Measurements from ENCODE around the gene SARDH.

Gene SARDH

GRCh38 chr9:133615186-133615585 lies 123.0 kb downstream of the SARDH start:
- H3K9ac ChIP-seq (ENCODE audit: low read length), result no peak overlapping the region
- no peaks in the 10 kb centered on the region for H3K36me3 ChIP-seq (replicated peaks; ENCODE audit: insufficient read depth, low read length)
- no peak overlapping the region for H3K27ac ChIP-seq (ENCODE audit: low read length)
- DNase-seq, result no peak
- TF ChIP-seq EZH2 (optimal IDR thresholded peaks at IDR 0.05; ENCODE audit: low read depth, low read length) (no peak), EZH2phosphoT487 (IDR thresholded peaks at IDR 0.05; ENCODE audit: low read length) (no peak), CTCF (IDR thresholded peaks at IDR 0.05; ENCODE audit: low read length) (no peak)
- no peaks in the 10 kb centered on the region for H3K79me2 ChIP-seq (ENCODE audit: low read length)
- no peaks in the 10 kb centered on the region for H4K20me1 ChIP-seq (ENCODE audit: insufficient read depth, low read length)
- H2AFZ ChIP-seq (ENCODE audit: low read length), result no peak overlapping the region
- H3K9me2 ChIP-seq (replicated peaks; ENCODE audit: insufficient read depth, low read length), result no peaks in the 10 kb centered on the region
- H3K9me3 ChIP-seq (replicated peaks; ENCODE audit: insufficient read depth, low read length), result no peaks in the 10 kb centered on the region
- H3K4me2 ChIP-seq (ENCODE audit: low read depth, low read length), result no peak overlapping the region
- no peaks in the 10 kb centered on the region for H3F3A ChIP-seq (ENCODE audit: insufficient read depth, low read length)
- peaks cover 97% of the 10 kb centered on the region for H3K27me3 ChIP-seq (replicated peaks; ENCODE audit: insufficient read depth, low read length)
- H3K4me3 ChIP-seq (ENCODE audit: low read length), result no peak overlapping the region
- H3K4me1 ChIP-seq (ENCODE audit: low read length), result peaks cover 5% of the 10 kb centered on the region; the same call in 1 of the 2 replicates

- H3K27ac ChIP-seq (ENCODE audit: low read length), result no peak overlapping the region
- H2AFZ ChIP-seq (ENCODE audit: low read length), result no peak overlapping the region
- no peak overlapping the region for H3K4me2 ChIP-seq (ENCODE audit: low read depth, low read length)
- H3K79me2 ChIP-seq (ENCODE audit: low read length), result no peaks in the 10 kb centered on the region
- H3K4me3 ChIP-seq (ENCODE audit: low read length), result no peak overlapping the region
- peaks cover 2% of the 10 kb centered on the region; the same call in 1 of the 2 replicates for H3K4me1 ChIP-seq (ENCODE audit: low read length)
- H3K27me3 ChIP-seq (replicated peaks; ENCODE audit: insufficient read depth, low read length), result peaks cover 96% of the 10 kb centered on the region
- H3K9ac ChIP-seq (ENCODE audit: low read length), result no peak overlapping the region
- no peaks in the 10 kb centered on the region for H4K20me1 ChIP-seq (ENCODE audit: insufficient read depth, low read length)
- TF ChIP-seq EZH2 (optimal IDR thresholded peaks at IDR 0.05; ENCODE audit: low read depth, low read length) (no peak), CTCF (IDR thresholded peaks at IDR 0.05; ENCODE audit: low read length) (no peak), EZH2phosphoT487 (IDR thresholded peaks at IDR 0.05; ENCODE audit: low read length) (no peak)
- H3F3A ChIP-seq (ENCODE audit: insufficient read depth, low read length), result no peaks in the 10 kb centered on the region
- no peaks in the 10 kb centered on the region for H3K9me3 ChIP-seq (replicated peaks; ENCODE audit: insufficient read depth, low read length)
- DNase-seq, result no peak
- no peaks in the 10 kb centered on the region for H3K36me3 ChIP-seq (replicated peaks; ENCODE audit: insufficient read depth, low read length)
- no peaks in the 10 kb centered on the region for H3K9me2 ChIP-seq (replicated peaks; ENCODE audit: insufficient read depth, low read length)
These were observed 123.5 kb downstream of the SARDH start for GRCh38 chr9:133614678-133615077.

- Histone ChIP-seq H3K9me2 (replicated peaks; ENCODE audit: insufficient read depth, low read length) (no peaks in the 10 kb centered on the region), H3F3A (ENCODE audit: insufficient read depth, low read length) (no peaks in the 10 kb centered on the region), H3K4me1 (ENCODE audit: low read length) (no peaks in the 10 kb centered on the region), H3K36me3 (replicated peaks; ENCODE audit: insufficient read depth, low read length) (no peaks in the 10 kb centered on the region), H3K9me3 (replicated peaks; ENCODE audit: insufficient read depth, low read length) (no peaks in the 10 kb centered on the region), H4K20me1 (ENCODE audit: insufficient read depth, low read length) (no peaks in the 10 kb centered on the region), H3K4me3 (ENCODE audit: low read length) (no peak overlapping the region), H3K27me3 (replicated peaks; ENCODE audit: insufficient read depth, low read length) (peaks cover 92% of the 10 kb centered on the region), H3K27ac (ENCODE audit: low read length) (no peak overlapping the region), H2AFZ (ENCODE audit: low read length) (no peak overlapping the region), H3K4me2 (ENCODE audit: low read depth, low read length) (no peak overlapping the region), H3K79me2 (ENCODE audit: low read length) (no peaks in the 10 kb centered on the region), H3K9ac (ENCODE audit: low read length) (no peak overlapping the region)
- TF ChIP-seq EZH2 (optimal IDR thresholded peaks at IDR 0.05; ENCODE audit: low read depth, low read length) (no peak), CTCF (IDR thresholded peaks at IDR 0.05; ENCODE audit: low read length) (no peak), EZH2phosphoT487 (IDR thresholded peaks at IDR 0.05; ENCODE audit: low read length) (no peak)
- DNase-seq, result no peak
These were observed 124.1 kb downstream of the SARDH start for GRCh38 chr9:133614056-133614455.
